ENCODE data around the gene FRMD4A.

FRMD4A gene

GRCh38 chr10:13693783-13694700 is 636.7 kb downstream of the FRMD4A start:
- FAIRE-seq (no peak), DNase-seq (ENCODE audit: insufficient read length, low spot score) (no peak)
- TF ChIP-seq POLR2A (IDR thresholded peaks at IDR 0.05; ENCODE audit: low read depth, low read length) (no peak), SPI1 (IDR thresholded peaks at IDR 0.05; ENCODE audit: low read depth, low read length) (no peak), POLR2AphosphoS5 (IDR thresholded peaks at IDR 0.05; ENCODE audit: low read depth, low read length) (no peak), POU2F2 (IDR thresholded peaks at IDR 0.05; ENCODE audit: low read depth, low read length) (no peak), PAX5 (IDR thresholded peaks at IDR 0.05; ENCODE audit: insufficient read depth, low read length, severe bottlenecking) (no peak), TAF1 (IDR thresholded peaks at IDR 0.05; ENCODE audit: low read depth, low read length) (no peak)

GRCh38 chr10:13690281-13690825 is 640.4 kb downstream of the FRMD4A start:
- no peak for FAIRE-seq
- TF ChIP-seq POLR2A (IDR thresholded peaks at IDR 0.05; ENCODE audit: low read depth, low read length) = no peak
- peak; percentile 21 for DNase-seq (ENCODE audit: insufficient read length, low spot score)

- FAIRE-seq (peak; percentile 71), DNase-seq (ENCODE audit: insufficient read length, low spot score) (no peak)
These were observed 644.4 kb downstream of the FRMD4A start for GRCh38 chr10:13686331-13686752.

GRCh38 chr10:13685885-13686284 is 644.8 kb downstream of the FRMD4A start:
- FAIRE-seq (no peak), DNase-seq (ENCODE audit: insufficient read length, low spot score) (no peak)
- TF ChIP-seq POLR2AphosphoS5 (IDR thresholded peaks at IDR 0.05; ENCODE audit: low read depth, low read length) = no peak
- TF ChIP-seq PAX5 (IDR thresholded peaks at IDR 0.05; ENCODE audit: insufficient read depth, low read length, severe bottlenecking) = no peak
- no peak for TF ChIP-seq POLR2A (IDR thresholded peaks at IDR 0.05; ENCODE audit: low read depth, low read length)
- no peak for TF ChIP-seq POU2F2 (IDR thresholded peaks at IDR 0.05; ENCODE audit: low read depth, low read length)
- no peak for TF ChIP-seq TAF1 (IDR thresholded peaks at IDR 0.05; ENCODE audit: low read depth, low read length)
- no peak for TF ChIP-seq SPI1 (IDR thresholded peaks at IDR 0.05; ENCODE audit: low read depth, low read length)

More at GRCh38 chr10:13686331-13686752, 644.4 kb downstream of the FRMD4A start:
- TF ChIP-seq POLR2AphosphoS5 (IDR thresholded peaks at IDR 0.05; ENCODE audit: low read depth, low read length) (no peak), SPI1 (IDR thresholded peaks at IDR 0.05; ENCODE audit: low read depth, low read length) (peak; percentile 70)

GRCh38 chr10:13684806-13685482 is 645.8 kb downstream of the FRMD4A start:
- no peak for TF ChIP-seq TAF1 (IDR thresholded peaks at IDR 0.05; ENCODE audit: low read depth, low read length)
- TF ChIP-seq PAX5 (IDR thresholded peaks at IDR 0.05; ENCODE audit: insufficient read depth, low read length, severe bottlenecking) = no peak
- TF ChIP-seq SPI1 (IDR thresholded peaks at IDR 0.05; ENCODE audit: low read depth, low read length) = no peak
- TF ChIP-seq POLR2A (IDR thresholded peaks at IDR 0.05; ENCODE audit: low read depth, low read length) = no peak
- no peak for TF ChIP-seq POLR2AphosphoS5 (IDR thresholded peaks at IDR 0.05; ENCODE audit: low read depth, low read length)
- no peak for TF ChIP-seq POU2F2 (IDR thresholded peaks at IDR 0.05; ENCODE audit: low read depth, low read length)
- no peak for FAIRE-seq
- DNase-seq (ENCODE audit: insufficient read length, low spot score) = no peak

GRCh38 chr10:13684252-13684791 is 646.4 kb downstream of the FRMD4A start:
- no peak for TF ChIP-seq SPI1 (IDR thresholded peaks at IDR 0.05; ENCODE audit: low read depth, low read length)
- no peak for TF ChIP-seq POU2F2 (IDR thresholded peaks at IDR 0.05; ENCODE audit: low read depth, low read length)
- no peak for TF ChIP-seq PAX5 (IDR thresholded peaks at IDR 0.05; ENCODE audit: insufficient read depth, low read length, severe bottlenecking)
- TF ChIP-seq POLR2A (IDR thresholded peaks at IDR 0.05; ENCODE audit: low read depth, low read length) = no peak
- TF ChIP-seq TAF1 (IDR thresholded peaks at IDR 0.05; ENCODE audit: low read depth, low read length) = no peak
- no peak for TF ChIP-seq POLR2AphosphoS5 (IDR thresholded peaks at IDR 0.05; ENCODE audit: low read depth, low read length)
- no peak for DNase-seq (ENCODE audit: insufficient read length, low spot score)
- no peak for FAIRE-seq

- TF ChIP-seq PAX5 (IDR thresholded peaks at IDR 0.05; ENCODE audit: insufficient read depth, low read length, severe bottlenecking) (no peak), TAF1 (IDR thresholded peaks at IDR 0.05; ENCODE audit: low read depth, low read length) (no peak), POU2F2 (IDR thresholded peaks at IDR 0.05; ENCODE audit: low read depth, low read length) (no peak), POLR2AphosphoS5 (IDR thresholded peaks at IDR 0.05; ENCODE audit: low read depth, low read length) (no peak), SPI1 (IDR thresholded peaks at IDR 0.05; ENCODE audit: low read depth, low read length) (no peak), POLR2A (IDR thresholded peaks at IDR 0.05; ENCODE audit: low read depth, low read length) (no peak)
- FAIRE-seq (no peak), DNase-seq (ENCODE audit: insufficient read length, low spot score) (no peak)
These were observed 647.7 kb downstream of the FRMD4A start for GRCh38 chr10:13683017-13683416.

- TF ChIP-seq POU2F2 (IDR thresholded peaks at IDR 0.05; ENCODE audit: low read depth, low read length) = no peak
- no peak for TF ChIP-seq POLR2A (IDR thresholded peaks at IDR 0.05; ENCODE audit: low read depth, low read length)
- no peak for TF ChIP-seq PAX5 (IDR thresholded peaks at IDR 0.05; ENCODE audit: insufficient read depth, low read length, severe bottlenecking)
- no peak for TF ChIP-seq SPI1 (IDR thresholded peaks at IDR 0.05; ENCODE audit: low read depth, low read length)
- no peak for TF ChIP-seq POLR2AphosphoS5 (IDR thresholded peaks at IDR 0.05; ENCODE audit: low read depth, low read length)
- no peak for TF ChIP-seq TAF1 (IDR thresholded peaks at IDR 0.05; ENCODE audit: low read depth, low read length)
- DNase-seq (ENCODE audit: insufficient read length, low spot score) (no peak), FAIRE-seq (no peak)
These were observed 648.8 kb downstream of the FRMD4A start for GRCh38 chr10:13681960-13682359.

GRCh38 chr10:13681528-13681927 is 649.2 kb downstream of the FRMD4A start:
- no peak for DNase-seq (ENCODE audit: insufficient read length, low spot score)
- no peak for FAIRE-seq
- TF ChIP-seq TAF1 (IDR thresholded peaks at IDR 0.05; ENCODE audit: low read depth, low read length) (no peak), POLR2A (IDR thresholded peaks at IDR 0.05; ENCODE audit: low read depth, low read length) (no peak), PAX5 (IDR thresholded peaks at IDR 0.05; ENCODE audit: insufficient read depth, low read length, severe bottlenecking) (no peak), POU2F2 (IDR thresholded peaks at IDR 0.05; ENCODE audit: low read depth, low read length) (no peak), SPI1 (IDR thresholded peaks at IDR 0.05; ENCODE audit: low read depth, low read length) (no peak)
